Liver (tissue), 9 donors: ENCODE data around the gene OPHN1. TPM values are rescaled to one million over a fixed set of nuclear protein-coding genes. Genes with fewer than 3 reads are reported as not detected.

Experiments used
- DNase-seq: peaks from one replicate; pipeline ENCODE4 v3.0.0-alpha.2; 2017; ENCODE audit warnings: low spot score
- H3K27ac ChIP-seq, 2 donors: one replicate each; pipeline ENCODE4 v1.7.0; 2013; ENCODE audit warnings: inconsistent platforms in 2 of 2, low read length in 2 of 2, control low read depth in 1 of 2, low read depth in 1 of 2, mild to moderate bottlenecking in 1 of 2
- H3K27me3 ChIP-seq, 4 donors: one replicate each; pipeline versions ENCODE4 v1.6.1 to v1.7.0; 2013; ENCODE audit warnings: low read length in 3 of 4, inconsistent platforms in 1 of 4, mild to moderate bottlenecking in 1 of 4, moderate library complexity in 1 of 4; ENCODE audit not compliant: control insufficient read depth in 4 of 4, insufficient read depth in 4 of 4
- H3K36me3 ChIP-seq, 4 donors: one replicate each; pipeline versions ENCODE4 v1.6.1 to v1.7.0; 2013; ENCODE audit warnings: low read length in 3 of 4, mild to moderate bottlenecking in 3 of 4, low read depth in 1 of 4, moderate library complexity in 1 of 4; ENCODE audit not compliant: control insufficient read depth in 4 of 4, insufficient read depth in 3 of 4
- H3K4me1 ChIP-seq, 4 donors: one replicate each; pipeline versions ENCODE4 v1.6.1 to v1.7.0; 2013; ENCODE audit warnings: low read length in 3 of 4, mild to moderate bottlenecking in 3 of 4, moderate library complexity in 1 of 4; ENCODE audit not compliant: control insufficient read depth in 4 of 4, insufficient read depth in 4 of 4
- H3K4me3 ChIP-seq, 3 donors: one replicate each; pipeline versions ENCODE4 v1.6.1 to v1.7.0; 2013; ENCODE audit warnings: low read length in 3 of 3, control low read depth in 1 of 3, low read depth in 1 of 3, mild to moderate bottlenecking in 1 of 3
- H3K9ac ChIP-seq, 2 donors: one replicate each; pipeline ENCODE4 v1.7.0; 2013; ENCODE audit warnings: low read length in 2 of 2, mild to moderate bottlenecking in 2 of 2, moderate library complexity in 2 of 2, control low read depth in 1 of 2, low read depth in 1 of 2
- H3K9me3 ChIP-seq, 4 donors: one replicate each; pipeline versions ENCODE4 v1.6.1 to v1.7.0; 2013; ENCODE audit warnings: low read length in 3 of 4; ENCODE audit not compliant: control insufficient read depth in 4 of 4
- ATF3 ChIP-seq: IDR thresholded peaks from 2 replicates; pipeline ENCODE4 v1.6.1; 2016; ENCODE audit warnings: antibody characterized with exemption
- CTCF ChIP-seq: fragments of 150-350 bp; IDR thresholded peaks from 2 replicates; pipeline ENCODE4 v1.5.1; 2017; ENCODE audit warnings: improper control_type of control experiment, low read depth, low read length; ENCODE audit not compliant: missing input control
- EGR1 ChIP-seq, 2 donors: IDR thresholded peaks; 2 replicates each; pipeline ENCODE4 v1.6.1; 2016 to 2018; ENCODE audit warnings: antibody characterized with exemption in 2 of 2, low read depth in 2 of 2
- FOXA2 ChIP-seq: IDR thresholded peaks from 2 replicates; pipeline ENCODE4 v1.6.1; 2016; ENCODE audit warnings: antibody characterized with exemption
- GABPA ChIP-seq, 2 donors: IDR thresholded peaks in 1 of 2; conservative IDR thresholded peaks in 1 of 2; 2 replicates each; pipeline ENCODE4 v1.6.1; 2016; ENCODE audit warnings: antibody characterized with exemption in 2 of 2, mild to moderate bottlenecking in 1 of 2, moderate library complexity in 1 of 2
- HNF4G ChIP-seq: IDR thresholded peaks from 2 replicates; pipeline ENCODE4 v1.6.1; 2016; ENCODE audit warnings: antibody characterized with exemption
- RAD21 ChIP-seq, 2 donors: IDR thresholded peaks; 2 replicates each; pipeline ENCODE4 v1.6.1; 2016; ENCODE audit warnings: antibody characterized with exemption in 2 of 2, mild to moderate bottlenecking in 2 of 2
- RXRA ChIP-seq, 2 donors: IDR thresholded peaks; 2 replicates each; pipeline ENCODE4 v1.6.1; 2017 to 2018; ENCODE audit warnings: antibody characterized with exemption in 2 of 2, mild to moderate bottlenecking in 1 of 2
- SP1 ChIP-seq: IDR thresholded peaks from 2 replicates; pipeline ENCODE4 v1.6.1; 2018; ENCODE audit warnings: antibody characterized with exemption, mild to moderate bottlenecking
- TAF1 ChIP-seq: conservative IDR thresholded peaks from 2 replicates; pipeline ENCODE4 v1.6.1; 2016; ENCODE audit warnings: antibody characterized with exemption, mild to moderate bottlenecking
- YY1 ChIP-seq: IDR thresholded peaks from 2 replicates; pipeline ENCODE4 v1.6.1; 2016; ENCODE audit warnings: antibody characterized with exemption, mild to moderate bottlenecking
- ZBTB33 ChIP-seq: IDR thresholded peaks from 2 replicates; pipeline ENCODE4 v1.6.1; 2016; ENCODE audit warnings: antibody characterized with exemption
- WGBS: extraction: QIAGEN DNeasy Blood & Tissue Kit; methylation state at CpG from one replicate; pipeline ENCODE4 v1.1.7; 2013; 5-methylcytosine and 5-hydroxymethylcytosine counted together
- polyA plus RNA-seq, 2 donors: library from polyadenylated mRNA; stranded (reverse) in 1 of 2; unstranded in 1 of 2; fragments of 200-250 nt in 1 of 2; fragments of >200 nt in 1 of 2; fragmentation: Nextera tagmentation in 1 of 2; extraction: Ambion mirVana in 1 of 2; gene quantifications; one replicate each; pipeline versions ENCODE4 v1.2.1 to v1.2.3, GENCODE V29; 2013 to 2015
- total RNA-seq, 2 donors: library from RNA; depleted of rRNA; stranded (reverse); fragments of >200 nt; gene quantifications; one replicate each; pipeline ENCODE4 v1.2.3, GENCODE V29; 2014
- TF ChIP-seq, protein P1 (sequence below): IDR thresholded peaks from 2 replicates; pipeline ENCODE4 v1.6.1; 2016; ENCODE audit warnings: antibody characterized with exemption, mild to moderate bottlenecking
- donor health status: healthy.
- donor health status: healthy.
- donor health status: healthy.
- donor health status: healthy.
- donor health status: healthy.

OPHN1 gene
- total and polyA plus RNA-seq, 4 donors = 0.17 to 1.2 (median 0.60) TPM

GRCh38 chrX:68185161-68185560 is 248.1 kb downstream of the OPHN1 start:
- no peaks in the 10 kb centered on the region for H3K27me3 ChIP-seq
- no peaks in the 10 kb centered on the region for H3K36me3 ChIP-seq
- no peak overlapping the region for H3K4me3 ChIP-seq
- H3K4me1 ChIP-seq = no peaks in the 10 kb centered on the region
- no peak overlapping the region for H3K9ac ChIP-seq
- WGBS = 94% methylated on average over 1 of the region's 1 CpG
- H3K27ac ChIP-seq = no peak overlapping the region
- H3K9me3 ChIP-seq = no peaks in the 10 kb centered on the region
- DNase-seq = no peak
- TF ChIP-seq ZBTB33 (no peak), FOXA2 (no peak), TAF1 (no peak), RAD21 (IDR thresholded peaks at IDR 0.05) (no peak)

GRCh38 chrX:68183612-68184214 is 249.6 kb downstream of the OPHN1 start:
- 49% methylated on average over 4 of the region's 4 CpGs for WGBS
- peak; percentile 44 to 72 for TF ChIP-seq RAD21 (IDR thresholded peaks at IDR 0.05)
- no peak for TF ChIP-seq TAF1
- no peak for TF ChIP-seq SP1
- peak; percentile 31 for TF ChIP-seq CTCF
- H3K27me3 ChIP-seq = no peaks in the 10 kb centered on the region
- H3K9ac ChIP-seq = no peak overlapping the region
- no peak overlapping the region for H3K27ac ChIP-seq
- no peak for DNase-seq
- no peaks in the 10 kb centered on the region for H3K4me1 ChIP-seq
- H3K9me3 ChIP-seq = no peaks in the 10 kb centered on the region
- no peaks in the 10 kb centered on the region for H3K36me3 ChIP-seq
- no peak overlapping the region for H3K4me3 ChIP-seq

DNA sequence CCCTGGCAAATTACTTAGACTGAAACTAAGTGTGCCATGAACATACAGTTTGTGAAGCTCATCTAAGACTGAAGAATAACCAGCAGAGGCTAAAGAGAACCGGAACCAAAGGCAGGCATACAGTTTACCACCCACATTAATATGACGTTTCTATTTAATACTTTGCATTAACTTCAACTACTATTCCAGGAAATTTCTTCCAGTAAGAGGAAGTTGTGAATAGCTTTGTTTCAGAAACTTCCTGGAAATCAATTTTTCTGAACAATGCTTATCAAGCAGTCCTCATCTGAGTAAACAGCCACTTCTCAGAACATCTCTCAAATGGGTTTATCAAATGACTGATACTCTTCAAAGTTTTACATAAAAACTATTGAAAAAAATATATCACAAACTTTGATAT is 252.7 kb downstream of the OPHN1 start:
- H3K9ac ChIP-seq = no peak overlapping the region
- no peak overlapping the region for H3K27ac ChIP-seq
- WGBS = 68% methylated on average over 2 of the region's 2 CpGs
- no peak for TF ChIP-seq ATF3
- H3K9me3 ChIP-seq = no peaks in the 10 kb centered on the region
- DNase-seq = no peak
- no peak overlapping the region for H3K4me3 ChIP-seq
- H3K4me1 ChIP-seq = no peaks in the 10 kb centered on the region
- H3K36me3 ChIP-seq = no peaks in the 10 kb centered on the region
- H3K27me3 ChIP-seq = no peaks in the 10 kb centered on the region

DNA sequence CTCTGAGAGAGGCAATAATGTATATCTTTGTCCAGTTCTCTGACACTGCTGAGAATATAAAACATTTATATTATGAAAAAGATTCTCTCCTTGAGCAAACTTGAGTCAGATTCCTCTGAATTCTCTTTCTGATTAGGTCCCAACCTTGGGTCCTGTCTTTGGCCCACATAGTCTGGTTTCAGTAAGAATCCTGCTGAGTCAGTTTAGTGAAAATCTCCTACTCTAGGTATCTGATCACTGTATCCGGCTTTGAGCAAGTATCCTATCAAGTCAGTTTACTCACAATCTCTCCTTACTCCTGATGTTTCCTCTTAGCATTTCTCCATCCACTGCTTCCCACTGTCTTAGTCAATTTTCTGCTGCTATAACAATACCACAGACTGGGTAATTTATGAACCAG is 253.9 kb downstream of the OPHN1 start:
- Histone ChIP-seq H3K27ac (no peak overlapping the region), H3K27me3 (no peaks in the 10 kb centered on the region), H3K4me3 (no peak overlapping the region), H3K4me1 (no peaks in the 10 kb centered on the region), H3K36me3 (no peaks in the 10 kb centered on the region), H3K9me3 (no peaks in the 10 kb centered on the region), H3K9ac (no peak overlapping the region)
- WGBS = 85% methylated on average over 1 of the region's 1 CpG
- no peak for DNase-seq
- TF ChIP-seq GABPA (IDR thresholded peaks at IDR 0.05 in 1 of 2, conservative IDR thresholded peaks at IDR 0.05 in 1 of 2) (no peak), EGR1 (IDR thresholded peaks at IDR 0.05; ENCODE audit: low read depth in 2 of 2) (no peak), FOXA2 (no peak), YY1 (no peak), ZBTB33 (no peak), HNF4G (no peak), RXRA (IDR thresholded peaks at IDR 0.05) (no peak)
- TF ChIP-seq, protein P1, sequence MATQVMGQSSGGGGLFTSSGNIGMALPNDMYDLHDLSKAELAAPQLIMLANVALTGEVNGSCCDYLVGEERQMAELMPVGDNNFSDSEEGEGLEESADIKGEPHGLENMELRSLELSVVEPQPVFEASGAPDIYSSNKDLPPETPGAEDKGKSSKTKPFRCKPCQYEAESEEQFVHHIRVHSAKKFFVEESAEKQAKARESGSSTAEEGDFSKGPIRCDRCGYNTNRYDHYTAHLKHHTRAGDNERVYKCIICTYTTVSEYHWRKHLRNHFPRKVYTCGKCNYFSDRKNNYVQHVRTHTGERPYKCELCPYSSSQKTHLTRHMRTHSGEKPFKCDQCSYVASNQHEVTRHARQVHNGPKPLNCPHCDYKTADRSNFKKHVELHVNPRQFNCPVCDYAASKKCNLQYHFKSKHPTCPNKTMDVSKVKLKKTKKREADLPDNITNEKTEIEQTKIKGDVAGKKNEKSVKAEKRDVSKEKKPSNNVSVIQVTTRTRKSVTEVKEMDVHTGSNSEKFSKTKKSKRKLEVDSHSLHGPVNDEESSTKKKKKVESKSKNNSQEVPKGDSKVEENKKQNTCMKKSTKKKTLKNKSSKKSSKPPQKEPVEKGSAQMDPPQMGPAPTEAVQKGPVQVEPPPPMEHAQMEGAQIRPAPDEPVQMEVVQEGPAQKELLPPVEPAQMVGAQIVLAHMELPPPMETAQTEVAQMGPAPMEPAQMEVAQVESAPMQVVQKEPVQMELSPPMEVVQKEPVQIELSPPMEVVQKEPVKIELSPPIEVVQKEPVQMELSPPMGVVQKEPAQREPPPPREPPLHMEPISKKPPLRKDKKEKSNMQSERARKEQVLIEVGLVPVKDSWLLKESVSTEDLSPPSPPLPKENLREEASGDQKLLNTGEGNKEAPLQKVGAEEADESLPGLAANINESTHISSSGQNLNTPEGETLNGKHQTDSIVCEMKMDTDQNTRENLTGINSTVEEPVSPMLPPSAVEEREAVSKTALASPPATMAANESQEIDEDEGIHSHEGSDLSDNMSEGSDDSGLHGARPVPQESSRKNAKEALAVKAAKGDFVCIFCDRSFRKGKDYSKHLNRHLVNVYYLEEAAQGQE = no peak
